GM10248 (cell line): ENCODE measurements around the gene TXNDC5.

Experiments
- CTCF ChIA-PET: fragments of 300-600 bp; sonication (Branson Sonifier 250); formaldehyde crosslinking; extraction: SDS; loops from one replicate; lab custom pipeline; 2021; ENCODE audit warnings: antibody characterized with exemption; lab: Yijun Ruan, JAX
- POLR2A ChIA-PET: fragments of 350-650 bp; sonication (Branson Sonifier 250); formaldehyde crosslinking; extraction: SDS; loops from one replicate; lab custom pipeline; 2020; ENCODE audit warnings: antibody characterized with exemption; lab: Yijun Ruan, JAX
- DNase-seq: peaks from one replicate; pipeline ENCODE4 v3.0.0; 2012; ENCODE audit errors: extremely low spot score
- CTCF ChIP-seq: IDR thresholded peaks from 2 replicates; pipeline ENCODE4 v1.5.1; 2012; ENCODE audit warnings: mild to moderate bottlenecking, low read depth; ENCODE audit errors: extremely low read depth, missing control alignments, control extremely low read depth

Gene TXNDC5

GRCh38 chr6:7912024-7912423 is 1.4 kb upstream of the TXNDC5 start:
- TF ChIP-seq CTCF = no peak
- ChIA-PET CTCF (interaction anchor here (0.8 to 2.4 kb wide), 6 partner anchors 12 to 80 kb away, joined by 3 to 6 read pairs (median 4); no protein-coding TSS in a partner anchor), POLR2A (no interaction called here)
- DNase-seq = no peak

- no peak for DNase-seq
- no peak for TF ChIP-seq CTCF
- ChIA-PET CTCF (interaction anchor here (0.9 to 2.4 kb wide), 4 partner anchors 11 to 81 kb away, joined by 3 to 6 read pairs (median 4); no protein-coding TSS in a partner anchor), POLR2A (no interaction called here)
These were observed 747 bp upstream of the TXNDC5 start for GRCh38 chr6:7911345-7911725.

- ChIA-PET CTCF (interaction anchor here (2.0 kb wide), 1 partner anchor 149 kb away, joined by 6 read pairs; no protein-coding TSS in a partner anchor), POLR2A (no interaction called here)
- no peak for DNase-seq
- no peak for TF ChIP-seq CTCF
These were observed 312 bp downstream of the TXNDC5 start for GRCh38 chr6:7910298-7910653.

- TF ChIP-seq CTCF = no peak
- ChIA-PET POLR2A (no interaction called here), CTCF (interaction anchor here (0.9 to 2.6 kb wide), 6 partner anchors 8 to 310 kb away, joined by 3 to 12 read pairs (median 4); no protein-coding TSS in a partner anchor)
- DNase-seq = peak; percentile 63
These were observed 988 bp downstream of the TXNDC5 start for GRCh38 chr6:7909323-7910276.

- TF ChIP-seq CTCF = no peak
- CTCF ChIA-PET = no interaction called here
- POLR2A ChIA-PET = interaction anchor here (2.1 kb wide), 1 partner anchor 10 kb away, joined by 14 read pairs; no protein-coding TSS in a partner anchor
- DNase-seq = no peak
These were observed 3.4 kb downstream of the TXNDC5 start for GRCh38 chr6:7907159-7907558.

- ChIA-PET POLR2A (interaction anchor here (0.7 kb wide), 1 partner anchor 25 kb away, joined by 3 read pairs; no protein-coding TSS in a partner anchor), CTCF (no interaction called here)
- TF ChIP-seq CTCF = no peak
- no peak for DNase-seq
These were observed 3.8 kb downstream of the TXNDC5 start for GRCh38 chr6:7906741-7907140.
